Keratinocyte (primary cell): Measurements from ENCODE around the gene EFNA1. TPM values are rescaled to one million over a fixed set of nuclear protein-coding genes. Genes with fewer than 3 reads are reported as not detected.

ENCODE experiments used
- DNase-seq: peaks from one replicate; pipeline ENCODE4 v3.0.0-alpha.2; 2011; ENCODE audit warnings: low read depth, missing footprints, low spot score
- FAIRE-seq: peaks from 2 replicates; lab custom pipeline; 2011; peaks lifted over from hg19 to GRCh38; lab: Jason Lieb, UNC
- H2AFZ ChIP-seq: 2 replicates; pipeline ENCODE4 v1.6.0; 2012; ENCODE audit warnings: low read length, control low read depth, inconsistent platforms; ENCODE audit not compliant: control insufficient read depth
- H3K27ac ChIP-seq: 2 replicates; pipeline ENCODE4 v1.5.1; 2011; ENCODE audit warnings: low read length; ENCODE audit not compliant: control insufficient read depth, insufficient read depth
- H3K27me3 ChIP-seq: 3 replicates; pipeline ENCODE4 v1.6.0; 2011; ENCODE audit warnings: low read length; ENCODE audit not compliant: control insufficient read depth, insufficient read depth; ENCODE audit errors: extremely low read depth
- H3K36me3 ChIP-seq, 2 experiments: 2 replicates in 1 of 2; 3 replicates in 1 of 2; pipeline ENCODE4 v1.5.1; 2011; ENCODE audit warnings: low read length in 2 of 2, mild to moderate bottlenecking in 1 of 2; ENCODE audit not compliant: control insufficient read depth in 2 of 2, insufficient read depth in 2 of 2; ENCODE audit errors: extremely low read depth in 1 of 2
- H3K4me1 ChIP-seq: 3 replicates; pipeline ENCODE4 v1.5.1; 2011; ENCODE audit warnings: low read length; ENCODE audit not compliant: control insufficient read depth, insufficient read depth; ENCODE audit errors: extremely low read depth
- H3K4me2 ChIP-seq: 3 replicates; pipeline ENCODE4 v1.6.0; 2011; ENCODE audit warnings: low read depth, low read length; ENCODE audit not compliant: control insufficient read depth, insufficient read depth; ENCODE audit errors: extremely low read depth
- H3K4me3 ChIP-seq, 3 experiments: fragments of 200-600 bp in 1 of 3; sonication (generic) in 1 of 3; 2 replicates in 2 of 3; 3 replicates in 1 of 3; pipeline ENCODE4 v1.5.1; 2011 to 2016; ENCODE audit warnings: low read length in 3 of 3, mild to moderate bottlenecking in 3 of 3, control low read depth in 2 of 3, inconsistent platforms in 1 of 3, low read depth in 1 of 3, mixed read lengths in 1 of 3, mixed run types in 1 of 3, moderate library complexity in 1 of 3; ENCODE audit not compliant: control insufficient read depth in 2 of 3, insufficient read depth in 2 of 3; ENCODE audit errors: extremely low read depth in 1 of 3
- H3K79me2 ChIP-seq: 2 replicates; pipeline ENCODE4 v1.6.0; 2012; ENCODE audit warnings: low read length; ENCODE audit not compliant: control insufficient read depth, insufficient read depth
- H3K9ac ChIP-seq: 3 replicates; pipeline ENCODE4 v1.6.0; 2011; ENCODE audit warnings: low read length; ENCODE audit not compliant: control insufficient read depth, insufficient read depth; ENCODE audit errors: extremely low read depth
- H3K9me1 ChIP-seq: 3 replicates; pipeline ENCODE4 v1.6.0; 2011; ENCODE audit warnings: low read length; ENCODE audit not compliant: control insufficient read depth, insufficient read depth; ENCODE audit errors: extremely low read depth
- H3K9me3 ChIP-seq: 2 replicates; pipeline ENCODE4 v1.5.1; 2012; ENCODE audit warnings: low read depth, low read length; ENCODE audit not compliant: control insufficient read depth
- H4K20me1 ChIP-seq: 3 replicates; pipeline ENCODE4 v1.6.0; 2011; ENCODE audit warnings: low read length; ENCODE audit not compliant: control insufficient read depth, insufficient read depth; ENCODE audit errors: extremely low read depth
- CTCF ChIP-seq, 3 experiments: IDR thresholded peaks in 1 of 3; conservative IDR thresholded peaks in 1 of 3; optimal IDR thresholded peaks in 1 of 3; 2 replicates in 2 of 3; 3 replicates in 1 of 3; pipeline versions ENCODE3 to v1.5.1; 2011; ENCODE audit warnings: low read length in 3 of 3, mild to moderate bottlenecking in 3 of 3, moderate library complexity in 2 of 3, control low read depth in 1 of 3, inconsistent platforms in 1 of 3; ENCODE audit not compliant: insufficient read depth in 2 of 3; ENCODE audit errors: extremely low read depth in 1 of 3
- EZH2 ChIP-seq: IDR thresholded peaks from one replicate; pipeline ENCODE4 v1.6.1; 2012; ENCODE audit warnings: inconsistent platforms, mild to moderate bottlenecking, low read length, moderate library complexity
- dilution Hi-C: fragments of 300-500 bp; cut with MboI; formaldehyde crosslinking; loops from one replicate; pipeline ENCODE4 v1.7.0; 2020; ENCODE audit warnings: low sequenced_read_pairs; ENCODE audit not compliant: extremely low pct_ligation_motif_present
- polyA plus RNA-seq, 5 experiments: library from polyadenylated mRNA; depleted of rRNA in 3 of 5; stranded (reverse) in 3 of 5; stranded (forward) in 1 of 5; unstranded in 1 of 5; fragments of >200 nt; gene quantifications; 1 replicate in 1 of 5; 2 replicates in 3 of 5; 3 replicates in 1 of 5; pipeline versions ENCODE4 v1.2.1 to v1.2.3, GENCODE V29; 2011 to 2012; ENCODE audit warnings: missing spikeins in 2 of 5, low read depth in 1 of 5, low replicate concordance in 1 of 5

The EFNA1 gene
- polyA plus RNA-seq, 1 donor (not counting 4 experiments of a cell fraction or from before 2014, with no cell fraction given), result 77.5 TPM

- FAIRE-seq, result no peak
- TF ChIP-seq EZH2 (no peak), CTCF (optimal IDR thresholded peaks at IDR 0.05 in 1 of 3, IDR thresholded peaks at IDR 0.05 in 1 of 3, conservative IDR thresholded peaks at IDR 0.05 in 1 of 3; ENCODE audit: extremely low read depth in 1 of 3, insufficient read depth in 2 of 3, low read length in 3 of 3) (no peak)
- Histone ChIP-seq H3K4me2 (no peak overlapping the region), H3K9ac (no peak overlapping the region), H3K9me3 (no peaks in the 10 kb centered on the region), H3K4me3 (no peak overlapping the region), H3K9me1 (no peaks in the 10 kb centered on the region), H2AFZ (no peak overlapping the region), H3K79me2 (no peaks in the 10 kb centered on the region), H3K4me1 (peaks cover 6% of the 10 kb centered on the region), H3K36me3 (no peaks in the 10 kb centered on the region), H4K20me1 (no peaks in the 10 kb centered on the region), H3K27ac (no peak overlapping the region), H3K27me3 (peaks cover 3% of the 10 kb centered on the region)
- no peak for DNase-seq
- dilution Hi-C loops, result no loop called here
Observed at GRCh38 chr1:155113450-155113980, 14.2 kb upstream of the EFNA1 start.

- Histone ChIP-seq H3K9me1 (no peaks in the 10 kb centered on the region), H3K9ac (no peak overlapping the region), H3K36me3 (no peaks in the 10 kb centered on the region), H4K20me1 (no peaks in the 10 kb centered on the region), H3K27me3 (peaks cover 3% of the 10 kb centered on the region), H2AFZ (no peak overlapping the region), H3K9me3 (no peaks in the 10 kb centered on the region), H3K4me2 (no peak overlapping the region), H3K27ac (no peak overlapping the region), H3K4me1 (peaks cover 6% of the 10 kb centered on the region), H3K4me3 (no peak overlapping the region), H3K79me2 (no peaks in the 10 kb centered on the region)
- FAIRE-seq (no peak), DNase-seq (no peak)
- TF ChIP-seq EZH2 (no peak), CTCF (optimal IDR thresholded peaks at IDR 0.05 in 1 of 3, IDR thresholded peaks at IDR 0.05 in 1 of 3, conservative IDR thresholded peaks at IDR 0.05 in 1 of 3; ENCODE audit: extremely low read depth in 1 of 3, insufficient read depth in 2 of 3, low read length in 3 of 3) (no peak)
- dilution Hi-C loops, result no loop called here
Observed at GRCh38 chr1:155116113-155116764, 11.4 kb upstream of the EFNA1 start.
